ENCODE results near the gene ULBP3. TPM values are rescaled to one million over a fixed set of nuclear protein-coding genes. Genes with fewer than 3 reads are reported as not detected.

ULBP3 gene
- polyA plus RNA-seq, 1 of the 3 experiments (the other 2 are of a cell fraction), result 4.6 TPM

GRCh38 chr6:150050846-150051245, 18.1 kb downstream of the ULBP3 start:
- Histone ChIP-seq H3K4me1 (ENCODE audit: control insufficient read depth in 1 of 2, insufficient read depth in 2 of 2, low read depth in 1 of 2, low read length in 1 of 2) (no peaks in the 10 kb centered on the region), H3K9me2 (no peaks in the 10 kb centered on the region), H3K27ac (ENCODE audit: low read depth in 2 of 2, low read length in 1 of 2) (no peak overlapping the region), H3F3A (replicated peaks; ENCODE audit: insufficient read depth) (no peaks in the 10 kb centered on the region), H2AFZ (ENCODE audit: low read depth) (no peak overlapping the region), H4K20me1 (ENCODE audit: insufficient read depth) (no peaks in the 10 kb centered on the region), H3K9me3 (no peaks in the 10 kb centered on the region), H3K36me3 (replicated peaks in 1 of 2; ENCODE audit: control insufficient read depth in 1 of 2, insufficient read depth in 2 of 2, low read length in 1 of 2) (no peaks in the 10 kb centered on the region), H3K4me2 (no peak overlapping the region), H3K79me2 (ENCODE audit: insufficient read depth) (no peaks in the 10 kb centered on the region), H3K4me3 (ENCODE audit: low read depth in 2 of 2, low read length in 1 of 2) (no peak overlapping the region), H3K9ac (no peak overlapping the region), H3K27me3 (ENCODE audit: insufficient read depth) (peaks cover 29% of the 10 kb centered on the region; the same call in 1 of the 2 replicates)
- TF ChIP-seq SIN3A (IDR thresholded peaks at IDR 0.05; ENCODE audit: borderline replicate concordance, low read depth, low read length) (no peak), TAF1 (IDR thresholded peaks at IDR 0.05; ENCODE audit: borderline replicate concordance, low read depth, low read length) (no peak), FOXM1 (IDR thresholded peaks at IDR 0.05; ENCODE audit: low read depth) (no peak), FOXJ3 (CRISPR knock-in tag; IDR thresholded peaks at IDR 0.05) (no peak)
- 5% methylated on average over 4 of the region's 4 CpGs for WGBS (ENCODE audit: low lambda C conversion rate)
- ChIA-PET POLR2A (no interaction called here), CTCF (interaction anchor here (1.0 kb wide), 1 partner anchor 30 kb away, joined by 3 read pairs; no protein-coding TSS in a partner anchor)
- DNase-seq, result no peak

- Histone ChIP-seq H2AFZ (ENCODE audit: low read depth) (no peak overlapping the region), H3K4me3 (ENCODE audit: low read depth in 2 of 2, low read length in 1 of 2) (no peak overlapping the region), H3K4me1 (ENCODE audit: control insufficient read depth in 1 of 2, insufficient read depth in 2 of 2, low read depth in 1 of 2, low read length in 1 of 2) (no peaks in the 10 kb centered on the region), H3K27me3 (ENCODE audit: insufficient read depth) (peaks cover 21% of the 10 kb centered on the region), H3K9me3 (no peaks in the 10 kb centered on the region), H3K4me2 (no peak overlapping the region), H3F3A (replicated peaks; ENCODE audit: insufficient read depth) (no peaks in the 10 kb centered on the region), H3K79me2 (ENCODE audit: insufficient read depth) (no peaks in the 10 kb centered on the region), H3K36me3 (replicated peaks in 1 of 2; ENCODE audit: control insufficient read depth in 1 of 2, insufficient read depth in 2 of 2, low read length in 1 of 2) (no peaks in the 10 kb centered on the region), H3K27ac (ENCODE audit: low read depth in 2 of 2, low read length in 1 of 2) (no peak overlapping the region), H3K9me2 (no peaks in the 10 kb centered on the region), H3K9ac (no peak overlapping the region), H4K20me1 (ENCODE audit: insufficient read depth) (no peaks in the 10 kb centered on the region)
- WGBS (ENCODE audit: low lambda C conversion rate), result 8% methylated on average over 4 of the region's 4 CpGs
- ChIA-PET POLR2A (no interaction called here), CTCF (no interaction called here)
- TF ChIP-seq GABPA (IDR thresholded peaks at IDR 0.05; ENCODE audit: low read depth) (no peak), FOXJ3 (CRISPR knock-in tag; IDR thresholded peaks at IDR 0.05) (no peak), SIN3A (IDR thresholded peaks at IDR 0.05; ENCODE audit: borderline replicate concordance, low read depth, low read length) (no peak), RAD21 (IDR thresholded peaks at IDR 0.05; ENCODE audit: low read length) (no peak), NFIC (IDR thresholded peaks at IDR 0.05; ENCODE audit: borderline replicate concordance) (no peak), TCF12 (IDR thresholded peaks at IDR 0.05) (no peak), JUND (IDR thresholded peaks at IDR 0.05) (no peak), FOSL2 (IDR thresholded peaks at IDR 0.05; ENCODE audit: borderline replicate concordance, low read depth) (no peak), ZBTB33 (IDR thresholded peaks at IDR 0.05; ENCODE audit: borderline replicate concordance, low read depth) (no peak), RXRA (IDR thresholded peaks at IDR 0.05; ENCODE audit: borderline replicate concordance, low read depth) (no peak), SMC3 (IDR thresholded peaks at IDR 0.05; ENCODE audit: low read depth, low read length) (no peak), CHD2 (IDR thresholded peaks at IDR 0.05; ENCODE audit: low read length, partially characterized antibody) (no peak), TEAD4 (IDR thresholded peaks at IDR 0.05; ENCODE audit: borderline replicate concordance, insufficient read depth) (no peak), FOXM1 (IDR thresholded peaks at IDR 0.05; ENCODE audit: low read depth) (no peak)
- TF ChIP-seq, protein P1, sequence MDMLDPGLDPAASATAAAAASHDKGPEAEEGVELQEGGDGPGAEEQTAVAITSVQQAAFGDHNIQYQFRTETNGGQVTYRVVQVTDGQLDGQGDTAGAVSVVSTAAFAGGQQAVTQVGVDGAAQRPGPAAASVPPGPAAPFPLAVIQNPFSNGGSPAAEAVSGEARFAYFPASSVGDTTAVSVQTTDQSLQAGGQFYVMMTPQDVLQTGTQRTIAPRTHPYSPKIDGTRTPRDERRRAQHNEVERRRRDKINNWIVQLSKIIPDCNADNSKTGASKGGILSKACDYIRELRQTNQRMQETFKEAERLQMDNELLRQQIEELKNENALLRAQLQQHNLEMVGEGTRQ (IDR thresholded peaks at IDR 0.05; ENCODE audit: borderline replicate concordance, low read depth, low read length), result no peak
- TF ChIP-seq, protein P2, sequence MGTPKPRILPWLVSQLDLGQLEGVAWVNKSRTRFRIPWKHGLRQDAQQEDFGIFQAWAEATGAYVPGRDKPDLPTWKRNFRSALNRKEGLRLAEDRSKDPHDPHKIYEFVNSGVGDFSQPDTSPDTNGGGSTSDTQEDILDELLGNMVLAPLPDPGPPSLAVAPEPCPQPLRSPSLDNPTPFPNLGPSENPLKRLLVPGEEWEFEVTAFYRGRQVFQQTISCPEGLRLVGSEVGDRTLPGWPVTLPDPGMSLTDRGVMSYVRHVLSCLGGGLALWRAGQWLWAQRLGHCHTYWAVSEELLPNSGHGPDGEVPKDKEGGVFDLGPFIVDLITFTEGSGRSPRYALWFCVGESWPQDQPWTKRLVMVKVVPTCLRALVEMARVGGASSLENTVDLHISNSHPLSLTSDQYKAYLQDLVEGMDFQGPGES (IDR thresholded peaks at IDR 0.05; ENCODE audit: low read depth, low read length), result no peak
- no peak for DNase-seq
These were observed 20.8 kb downstream of the ULBP3 start for GRCh38 chr6:150048099-150048498.
